ENCODE data around the gene GOLGA8B. TPM values are rescaled to one million over a fixed set of nuclear protein-coding genes. Genes with fewer than 3 reads are reported as not detected.
"Not testable (repeated sequence)": the region's sequence is repeated elsewhere in the genome, so short reads cannot be mapped to it uniquely, and the experiment has no call there.

Gene GOLGA8B
- total RNA-seq, 1 donor from 2014 or later: 11.8 TPM

DNA sequence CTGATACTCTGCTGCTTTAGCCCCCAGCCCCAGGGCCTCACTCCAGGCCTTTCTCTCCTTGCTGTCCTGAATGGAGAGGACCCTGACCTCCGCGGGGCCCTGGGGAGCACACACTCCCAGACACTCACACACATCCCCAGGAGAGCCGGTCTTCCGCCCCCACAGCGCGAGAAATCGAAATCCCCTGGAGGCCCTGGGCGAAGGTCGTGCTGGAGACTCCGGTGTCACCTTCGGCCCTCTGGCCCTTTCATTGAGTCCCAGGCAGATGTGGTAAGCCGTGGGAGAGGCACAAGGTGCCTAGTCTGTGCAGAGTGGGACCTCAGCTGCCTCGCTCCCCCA is 848 bp upstream of the GOLGA8B start:
- no peak overlapping the region for H3K27ac ChIP-seq (replicated peaks)
- H3K4me1 ChIP-seq: peaks cover 39% of the 10 kb centered on the region
- DNase-seq: no peak
- no peaks in the 10 kb centered on the region for H3K9me3 ChIP-seq (replicated peaks)
- peaks cover 31% of the 10 kb centered on the region for H3K27me3 ChIP-seq (ENCODE audit: low read depth)
- TF ChIP-seq, protein P1, sequence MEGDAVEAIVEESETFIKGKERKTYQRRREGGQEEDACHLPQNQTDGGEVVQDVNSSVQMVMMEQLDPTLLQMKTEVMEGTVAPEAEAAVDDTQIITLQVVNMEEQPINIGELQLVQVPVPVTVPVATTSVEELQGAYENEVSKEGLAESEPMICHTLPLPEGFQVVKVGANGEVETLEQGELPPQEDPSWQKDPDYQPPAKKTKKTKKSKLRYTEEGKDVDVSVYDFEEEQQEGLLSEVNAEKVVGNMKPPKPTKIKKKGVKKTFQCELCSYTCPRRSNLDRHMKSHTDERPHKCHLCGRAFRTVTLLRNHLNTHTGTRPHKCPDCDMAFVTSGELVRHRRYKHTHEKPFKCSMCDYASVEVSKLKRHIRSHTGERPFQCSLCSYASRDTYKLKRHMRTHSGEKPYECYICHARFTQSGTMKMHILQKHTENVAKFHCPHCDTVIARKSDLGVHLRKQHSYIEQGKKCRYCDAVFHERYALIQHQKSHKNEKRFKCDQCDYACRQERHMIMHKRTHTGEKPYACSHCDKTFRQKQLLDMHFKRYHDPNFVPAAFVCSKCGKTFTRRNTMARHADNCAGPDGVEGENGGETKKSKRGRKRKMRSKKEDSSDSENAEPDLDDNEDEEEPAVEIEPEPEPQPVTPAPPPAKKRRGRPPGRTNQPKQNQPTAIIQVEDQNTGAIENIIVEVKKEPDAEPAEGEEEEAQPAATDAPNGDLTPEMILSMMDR (IDR thresholded peaks at IDR 0.05; ENCODE audit: borderline replicate concordance): no peak
- peak overlapping the region; percentile 80 for H3K4me3 ChIP-seq
- H3K36me3 ChIP-seq: no peaks in the 10 kb centered on the region
- intact Hi-C loops (cut with micrococcal nuclease): no loop called here

DNA sequence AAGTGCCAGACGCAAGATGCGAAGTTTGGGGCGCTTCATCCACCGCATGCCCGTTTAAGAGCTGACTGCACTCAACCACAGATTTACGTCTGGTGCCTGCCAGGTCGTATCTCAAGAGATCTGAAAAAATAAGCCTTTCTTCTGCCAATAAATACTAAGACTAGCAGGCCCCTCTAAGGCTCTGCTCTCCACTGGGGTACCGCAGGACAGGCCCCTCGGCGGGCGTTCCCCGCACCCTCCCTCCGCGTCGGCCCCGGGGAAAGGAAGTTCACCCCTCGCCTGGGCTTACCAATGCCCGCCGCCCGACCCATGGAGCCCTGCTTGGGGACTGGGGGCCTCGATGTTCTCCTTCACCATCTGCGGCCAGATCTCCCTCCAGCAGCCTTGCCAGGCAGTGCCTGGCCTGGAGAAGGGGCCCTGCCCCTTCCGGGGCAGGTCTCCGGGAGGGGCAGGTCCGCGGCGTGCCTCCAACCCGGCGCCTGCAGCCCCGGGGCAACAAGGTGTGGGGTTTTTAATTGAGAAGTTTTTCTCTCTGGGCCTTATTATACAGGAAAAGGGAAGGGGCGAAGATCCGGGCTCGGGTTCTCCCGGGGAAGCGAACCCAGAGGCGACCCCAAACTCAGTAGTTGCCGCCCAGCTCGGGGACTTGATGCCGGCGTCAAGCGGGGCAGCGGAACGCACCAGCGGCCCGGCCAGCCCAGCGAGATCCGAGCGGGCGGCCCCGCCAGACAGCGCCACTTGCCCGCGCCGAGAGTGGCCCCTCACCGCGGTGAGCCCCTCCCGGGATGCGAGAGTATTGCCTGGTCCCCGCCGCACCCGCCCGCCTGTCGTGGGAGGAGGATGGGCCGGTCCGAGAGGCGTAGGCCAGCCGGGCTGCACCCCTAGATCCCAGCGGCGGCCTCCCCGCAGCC is 735 bp downstream of the GOLGA8B start:
- intact Hi-C loops (cut with micrococcal nuclease): no loop called here
- H3K4me1 ChIP-seq: peaks cover 35% of the 10 kb centered on the region
- no peaks in the 10 kb centered on the region for H3K36me3 ChIP-seq
- peak overlapping the region; percentile 71 for H3K27ac ChIP-seq (replicated peaks)
- H3K27me3 ChIP-seq (ENCODE audit: low read depth): peaks cover 31% of the 10 kb centered on the region
- DNase-seq: no peak
- H3K9me3 ChIP-seq (replicated peaks): no peaks in the 10 kb centered on the region
- peak overlapping the region; percentile 80 for H3K4me3 ChIP-seq
- TF ChIP-seq, protein P1 (IDR thresholded peaks at IDR 0.05; ENCODE audit: borderline replicate concordance): no peak

DNA sequence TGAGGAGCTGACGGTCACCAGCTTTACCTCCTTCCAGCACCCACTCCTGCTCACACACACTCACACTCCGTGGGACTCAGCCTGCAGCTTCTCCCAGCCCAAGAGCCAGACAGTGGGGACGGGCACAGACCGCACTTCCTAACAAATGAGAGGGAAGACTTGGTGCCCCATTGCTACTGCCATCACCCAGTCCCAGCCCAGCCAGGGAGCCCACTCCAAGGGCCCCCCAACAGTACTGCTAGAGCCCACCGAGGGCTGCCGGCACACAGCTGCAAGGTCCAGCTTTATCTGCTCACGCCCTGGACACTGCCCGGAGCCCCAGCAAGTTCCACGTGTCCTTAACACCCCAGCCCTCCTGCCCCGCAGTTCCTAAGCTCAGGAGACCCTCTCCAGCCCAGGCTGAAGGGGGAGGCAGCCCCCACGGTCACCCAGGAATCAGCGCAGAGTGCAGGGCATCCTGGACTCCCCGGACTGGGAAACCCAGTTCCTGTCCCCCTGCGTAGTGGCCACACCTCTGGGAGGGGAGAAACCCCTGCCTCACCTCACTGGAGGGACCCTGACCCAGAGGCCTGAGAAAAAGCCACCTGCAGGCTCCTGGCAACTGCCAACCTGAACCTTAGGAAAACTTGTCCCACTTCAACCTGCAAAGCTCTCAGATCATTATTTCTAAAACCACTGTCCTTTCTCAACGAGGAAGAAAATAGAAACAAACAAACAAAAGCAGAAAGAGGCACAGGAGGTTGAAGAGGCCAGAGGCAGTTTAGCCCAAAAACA is 1.6 kb downstream of the GOLGA8B start:
- H3K9me3 ChIP-seq (replicated peaks); H3K36me3 ChIP-seq; DNase-seq; intact Hi-C loops (cut with micrococcal nuclease): not testable (repeated sequence)
- Histone ChIP-seq H3K27ac (replicated peaks) (peak overlapping the region; percentile 77), H3K4me3 (peak overlapping the region; percentile 80), H3K27me3 (ENCODE audit: low read depth) (peaks cover 31% of the 10 kb centered on the region), H3K4me1 (peaks cover 35% of the 10 kb centered on the region)

DNA sequence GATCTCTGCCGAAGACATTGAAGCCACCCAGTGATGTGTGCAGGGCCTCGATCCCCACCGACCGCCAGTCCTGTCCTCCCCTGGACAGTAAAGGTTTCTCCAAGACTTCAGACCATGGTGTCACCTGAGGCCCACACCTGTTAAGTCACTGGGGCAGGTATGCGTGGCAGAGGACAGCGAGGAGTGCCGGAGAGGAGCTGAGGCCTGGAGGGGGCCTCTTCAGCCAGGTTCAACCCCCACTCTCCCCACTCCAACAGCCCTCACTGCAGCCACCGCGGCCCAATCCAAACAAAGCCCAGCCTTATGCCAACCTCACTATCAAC is 2.4 kb downstream of the GOLGA8B start:
- TF ChIP-seq, protein P1 (IDR thresholded peaks at IDR 0.05; ENCODE audit: borderline replicate concordance): no peak
- H3K4me1 ChIP-seq: peaks cover 40% of the 10 kb centered on the region
- peaks cover 31% of the 10 kb centered on the region for H3K27me3 ChIP-seq (ENCODE audit: low read depth)
- no peaks in the 10 kb centered on the region for H3K9me3 ChIP-seq (replicated peaks)
- H3K36me3 ChIP-seq: no peaks in the 10 kb centered on the region
- DNase-seq: no peak
- no peak overlapping the region for H3K4me3 ChIP-seq
- peak overlapping the region; percentile 77 for H3K27ac ChIP-seq (replicated peaks)
- intact Hi-C loops (cut with micrococcal nuclease): no loop called here

DNA sequence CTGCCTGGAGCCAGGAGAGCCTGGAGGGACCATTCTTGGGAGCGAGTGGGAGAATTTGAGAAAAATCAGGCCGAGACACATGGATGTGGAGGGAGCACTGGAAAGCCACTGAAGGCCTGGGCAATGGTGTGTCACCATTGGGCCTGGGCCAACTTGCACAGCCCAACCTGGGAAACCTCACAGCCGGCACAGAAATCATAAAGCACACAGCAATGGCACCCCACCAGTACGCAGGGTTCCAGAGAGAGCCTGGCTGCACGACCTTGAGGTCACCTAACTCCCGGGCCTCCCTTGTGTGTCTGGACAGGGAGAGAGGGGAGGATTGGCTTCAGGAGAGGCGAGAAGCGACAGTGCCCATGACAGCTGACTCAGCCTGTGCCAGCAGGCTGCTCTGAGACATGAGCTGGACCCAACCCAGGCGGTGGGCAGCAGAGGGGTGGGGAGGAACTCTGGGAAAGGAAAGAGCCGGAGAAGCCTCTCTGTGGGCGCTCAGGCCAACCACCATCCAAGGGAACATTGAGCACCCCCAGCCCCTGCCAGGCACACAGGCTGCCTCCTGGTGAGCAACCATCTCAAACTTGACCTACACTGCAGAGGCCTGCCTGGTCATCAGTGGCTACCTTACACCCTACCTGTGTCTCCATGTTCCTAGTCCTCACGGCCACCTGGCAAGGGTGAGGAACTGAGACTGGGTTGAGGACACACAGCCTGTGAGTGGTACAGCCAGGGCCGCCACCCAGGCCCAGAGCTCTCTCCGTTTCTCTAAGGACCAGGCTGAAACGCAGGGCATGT is 3.0 kb downstream of the GOLGA8B start:
- H3K36me3 ChIP-seq; H3K9me3 ChIP-seq (replicated peaks); H3K4me3 ChIP-seq; intact Hi-C loops (cut with micrococcal nuclease); DNase-seq: not testable (repeated sequence)
- Histone ChIP-seq H3K27ac (replicated peaks) (peak overlapping the region; percentile 77), H3K4me1 (peaks cover 45% of the 10 kb centered on the region), H3K27me3 (ENCODE audit: low read depth) (peaks cover 31% of the 10 kb centered on the region)

DNA sequence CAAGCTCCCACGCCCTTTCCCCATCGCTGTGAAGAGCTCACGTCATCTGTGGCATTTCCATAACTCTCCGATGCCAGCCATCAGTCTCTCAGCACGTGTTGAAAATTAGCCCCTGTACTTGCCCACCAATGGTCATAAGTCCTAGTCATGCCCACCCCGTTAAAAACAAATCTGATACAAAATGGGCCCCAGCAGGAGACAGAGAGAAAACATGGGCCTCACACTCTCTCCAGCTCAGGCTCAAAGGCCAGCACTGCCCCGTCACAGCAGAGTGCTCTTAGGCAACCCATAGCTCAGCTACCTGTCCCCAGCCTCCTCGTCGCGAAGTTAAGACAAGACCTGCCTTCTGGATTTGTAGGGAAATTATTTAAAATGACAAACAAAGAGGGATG is 5.2 kb downstream of the GOLGA8B start:
- Histone ChIP-seq H3K36me3 (no peaks in the 10 kb centered on the region), H3K27ac (replicated peaks) (no peak overlapping the region), H3K4me1 (peaks cover 34% of the 10 kb centered on the region), H3K9me3 (replicated peaks) (no peaks in the 10 kb centered on the region), H3K27me3 (ENCODE audit: low read depth) (peaks cover 20% of the 10 kb centered on the region), H3K4me3 (no peak overlapping the region)
- DNase-seq: no peak
- TF ChIP-seq, protein P1 (IDR thresholded peaks at IDR 0.05; ENCODE audit: borderline replicate concordance): no peak
- intact Hi-C loops (cut with micrococcal nuclease): no loop called here

DNA sequence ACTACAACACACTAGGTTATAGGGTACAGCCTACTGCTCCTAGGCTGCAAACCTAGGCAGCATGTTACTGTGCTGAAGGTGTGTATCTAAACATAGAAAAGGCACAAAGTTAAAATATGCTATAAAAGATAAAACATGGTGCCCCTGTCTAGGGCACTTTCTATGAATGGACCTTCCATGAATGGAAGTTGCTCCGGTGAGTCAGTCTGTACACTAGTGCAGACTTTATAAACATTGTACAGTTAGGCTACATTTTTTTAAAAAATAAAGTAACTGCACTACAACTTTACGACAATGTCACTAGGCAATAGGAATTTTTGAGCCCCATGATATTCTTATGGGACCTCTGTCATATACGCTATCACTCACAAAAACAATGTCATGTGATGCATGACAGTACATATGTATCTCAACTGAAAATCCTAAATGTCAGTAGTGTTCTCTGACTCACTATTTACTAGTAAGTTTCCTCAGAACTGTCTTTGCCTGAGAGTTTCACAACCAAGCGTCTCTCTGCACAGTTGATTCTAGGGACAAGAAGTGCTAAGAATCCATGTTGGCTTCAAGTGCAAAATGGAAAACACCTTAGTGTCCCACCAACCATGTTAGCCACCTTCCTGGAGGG is 5.7 kb downstream of the GOLGA8B start:
- DNase-seq; H3K4me3 ChIP-seq; H3K9me3 ChIP-seq (replicated peaks); H3K36me3 ChIP-seq; H3K27ac ChIP-seq (replicated peaks); intact Hi-C loops (cut with micrococcal nuclease): not testable (repeated sequence)
- Histone ChIP-seq H3K4me1 (peaks cover 29% of the 10 kb centered on the region), H3K27me3 (ENCODE audit: low read depth) (peaks cover 16% of the 10 kb centered on the region)

DNA sequence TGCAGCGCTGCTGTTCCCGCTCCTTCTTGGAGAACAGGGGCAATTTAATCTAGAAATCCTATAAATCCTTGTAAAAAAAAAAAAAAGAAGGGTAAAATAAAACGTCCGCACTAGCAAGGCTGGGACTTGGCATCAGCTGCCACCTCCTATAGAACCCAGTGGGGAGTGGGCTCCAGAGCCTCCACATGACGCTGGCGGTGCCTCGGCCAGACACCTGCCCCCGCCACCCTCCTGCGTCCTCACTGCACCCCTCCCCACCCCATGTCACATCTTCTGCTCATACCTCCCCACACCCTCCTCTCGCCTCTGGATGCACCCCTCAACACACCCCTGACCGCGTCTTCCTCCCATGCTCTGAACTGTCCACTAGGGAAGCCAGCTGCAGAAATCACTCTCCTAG is 8.4 kb downstream of the GOLGA8B start:
- intact Hi-C loops (cut with micrococcal nuclease): not testable (repeated sequence)

More for the DNA sequence above, 8.4 kb downstream of the GOLGA8B start:
- H3K9me3 ChIP-seq (replicated peaks); H3K27ac ChIP-seq (replicated peaks); H3K36me3 ChIP-seq; H3K27me3 ChIP-seq (ENCODE audit: low read depth); DNase-seq; H3K4me3 ChIP-seq: not testable (repeated sequence)
- H3K4me1 ChIP-seq: peaks cover 10% of the 10 kb centered on the region

All from left ventricle myocardium inferior (tissue), 1 donor.